GM18870 (cell line): Measurements from ENCODE around the gene CEP72.
"Not testable (repeated sequence)": the region's sequence is repeated elsewhere in the genome, so short reads cannot be mapped to it uniquely, and the experiment has no call there.

Source experiments
- ATAC-seq: cut with Tn5 transposase; IDR thresholded peaks from one replicate; pipeline ENCODE4 v1.9.1; 2021; ENCODE audit warnings: moderate library complexity; ENCODE audit not compliant: unreplicated experiment

CEP72 gene, protein sequence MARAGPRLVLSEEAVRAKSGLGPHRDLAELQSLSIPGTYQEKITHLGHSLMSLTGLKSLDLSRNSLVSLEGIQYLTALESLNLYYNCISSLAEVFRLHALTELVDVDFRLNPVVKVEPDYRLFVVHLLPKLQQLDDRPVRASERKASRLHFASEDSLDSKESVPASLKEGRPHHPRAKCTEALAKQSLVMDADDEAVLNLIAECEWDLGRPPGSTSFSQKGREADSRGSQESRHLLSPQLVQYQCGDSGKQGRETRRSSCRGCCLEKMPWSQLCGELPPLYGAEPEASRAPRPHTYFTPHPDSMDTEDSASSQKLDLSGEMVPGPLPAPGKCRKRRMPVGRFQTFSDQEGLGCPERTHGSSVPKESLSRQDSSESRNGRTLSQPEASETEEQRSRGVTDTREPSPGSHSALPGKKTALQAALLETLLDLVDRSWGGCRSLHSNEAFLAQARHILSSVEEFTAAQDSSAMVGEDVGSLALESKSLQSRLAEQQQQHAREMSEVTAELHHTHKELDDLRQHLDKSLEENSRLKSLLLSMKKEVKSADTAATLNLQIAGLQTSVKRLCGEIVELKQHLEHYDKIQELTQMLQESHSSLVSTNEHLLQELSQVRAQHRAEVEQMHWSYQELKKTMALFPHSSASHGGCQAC

DNA sequence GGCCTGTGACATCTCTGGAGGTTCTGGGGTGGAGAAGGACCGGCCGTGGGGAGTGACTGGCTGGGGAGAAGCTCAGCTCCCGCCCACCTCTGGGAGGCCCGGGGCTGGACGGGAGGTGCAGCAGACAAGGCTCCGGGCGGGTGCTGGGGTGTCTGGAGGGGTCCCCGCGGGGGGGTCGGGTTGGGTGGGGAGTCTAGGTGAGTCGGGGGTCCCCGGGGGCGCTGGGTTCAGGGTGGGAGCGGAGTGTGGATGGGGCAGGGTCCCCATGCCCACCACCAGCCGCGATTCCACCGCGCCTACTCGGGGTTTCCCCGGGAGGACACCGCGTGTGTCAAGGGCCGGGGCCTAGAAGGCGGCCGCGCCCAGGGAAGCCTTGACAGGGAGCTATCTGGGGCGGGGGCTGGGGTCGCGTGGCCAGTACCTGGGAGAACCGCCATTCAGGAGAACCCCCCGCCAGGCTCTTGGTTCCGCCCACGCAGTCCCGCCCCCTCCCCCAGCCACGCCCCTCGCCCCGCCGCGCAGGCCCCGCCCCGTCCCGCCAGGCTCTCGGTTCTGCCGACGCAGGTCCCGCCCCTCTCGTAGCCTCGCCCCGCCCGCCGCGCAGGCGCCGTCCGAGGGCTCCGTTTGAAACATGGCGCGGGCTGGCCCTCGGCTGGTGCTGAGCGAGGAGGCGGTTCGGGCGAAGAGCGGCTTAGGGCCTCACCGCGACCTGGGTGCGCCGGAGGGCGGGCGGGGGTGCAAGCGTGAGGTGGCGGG is at the start of gene CEP72:
TSS of gene CEP72 (plus strand) at position 610 of the 756 bp plus-strand sequence. CDS start at position 632, 22 bp downstream.
- no peak for ATAC-seq

DNA sequence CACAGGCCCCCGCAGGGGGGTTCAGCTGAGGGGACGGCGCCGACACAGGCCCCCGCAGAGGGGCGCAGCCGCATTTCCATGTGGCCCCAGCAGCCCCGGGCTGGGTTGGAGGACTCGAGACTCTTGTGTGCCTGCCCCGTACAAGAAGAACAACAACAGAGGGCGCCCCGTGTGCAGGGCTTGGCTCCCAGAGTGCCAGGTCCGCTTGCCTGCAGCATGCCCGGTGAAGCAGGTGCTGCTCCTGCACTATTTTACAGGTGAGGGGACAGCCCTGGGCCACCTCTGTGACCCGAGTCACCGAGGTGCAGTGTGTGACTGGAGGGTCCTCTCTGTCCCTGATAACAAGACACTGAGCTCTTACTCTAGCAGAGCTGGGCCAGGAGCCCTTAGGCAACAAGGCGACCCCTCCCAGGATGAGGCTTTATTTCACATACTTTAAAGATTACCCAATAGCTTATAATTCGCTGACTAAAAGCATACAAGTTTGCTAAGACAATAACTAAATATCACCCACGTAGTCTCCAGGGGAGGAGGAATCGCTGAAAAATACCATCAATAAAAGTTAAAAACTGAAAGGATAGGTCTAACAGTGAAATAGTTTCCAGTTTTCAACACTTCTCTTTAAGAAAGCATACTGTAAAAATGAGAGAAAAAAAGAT is 46.2 kb upstream of the CEP72 start:
- no peak for ATAC-seq

DNA sequence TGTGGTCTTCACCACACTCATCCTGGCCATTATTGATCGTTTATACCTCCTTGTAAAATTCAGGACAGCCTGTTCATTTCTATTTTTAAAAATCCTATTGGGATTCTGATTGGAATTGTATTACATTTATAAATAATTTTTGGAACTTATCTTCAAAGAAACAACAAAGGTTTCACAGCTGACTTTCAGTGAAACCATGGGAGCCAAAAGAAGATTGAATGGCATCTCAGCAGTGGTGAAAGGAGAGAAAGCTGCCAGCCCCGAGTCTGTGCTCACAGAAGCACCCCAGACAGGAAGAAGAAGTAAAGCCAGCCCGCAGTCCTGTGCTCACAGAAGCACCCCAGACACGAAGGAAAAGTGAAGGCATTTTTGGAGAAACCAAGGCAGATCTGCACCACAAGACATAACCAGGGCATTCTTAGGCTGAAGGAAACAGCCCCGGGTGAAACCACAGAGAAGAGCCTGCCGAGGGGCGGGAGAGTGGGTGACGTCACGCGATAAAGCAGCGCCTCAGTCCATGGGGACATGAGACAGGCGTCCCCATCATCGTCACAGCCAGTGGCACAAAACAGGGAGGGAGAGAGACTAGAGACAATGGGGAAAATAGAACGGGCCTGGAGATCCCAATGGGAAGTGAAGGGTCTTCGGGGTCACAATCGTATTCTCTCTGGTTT is 45.4 kb upstream of the CEP72 start:
- no peak for ATAC-seq

DNA sequence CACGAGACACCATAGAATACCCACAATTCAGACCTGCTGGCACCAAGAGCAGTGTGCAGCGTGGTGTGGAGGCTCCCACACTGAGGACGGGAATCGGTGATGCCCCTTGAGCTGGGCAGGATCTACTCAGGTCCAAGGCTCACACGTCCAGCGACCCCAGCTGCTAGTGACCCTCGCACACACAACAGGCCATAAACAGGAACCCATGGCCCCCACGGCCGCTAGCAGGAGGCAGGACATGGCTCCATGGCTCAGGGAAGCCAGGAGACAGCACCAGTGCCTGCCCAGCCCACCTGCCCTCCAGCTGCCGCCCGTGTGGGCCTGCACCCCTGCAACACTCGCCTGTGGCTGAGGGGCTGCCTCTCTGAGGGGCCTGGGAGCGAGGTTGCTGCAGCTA is 44.5 kb upstream of the CEP72 start:
- ATAC-seq: no peak

DNA sequence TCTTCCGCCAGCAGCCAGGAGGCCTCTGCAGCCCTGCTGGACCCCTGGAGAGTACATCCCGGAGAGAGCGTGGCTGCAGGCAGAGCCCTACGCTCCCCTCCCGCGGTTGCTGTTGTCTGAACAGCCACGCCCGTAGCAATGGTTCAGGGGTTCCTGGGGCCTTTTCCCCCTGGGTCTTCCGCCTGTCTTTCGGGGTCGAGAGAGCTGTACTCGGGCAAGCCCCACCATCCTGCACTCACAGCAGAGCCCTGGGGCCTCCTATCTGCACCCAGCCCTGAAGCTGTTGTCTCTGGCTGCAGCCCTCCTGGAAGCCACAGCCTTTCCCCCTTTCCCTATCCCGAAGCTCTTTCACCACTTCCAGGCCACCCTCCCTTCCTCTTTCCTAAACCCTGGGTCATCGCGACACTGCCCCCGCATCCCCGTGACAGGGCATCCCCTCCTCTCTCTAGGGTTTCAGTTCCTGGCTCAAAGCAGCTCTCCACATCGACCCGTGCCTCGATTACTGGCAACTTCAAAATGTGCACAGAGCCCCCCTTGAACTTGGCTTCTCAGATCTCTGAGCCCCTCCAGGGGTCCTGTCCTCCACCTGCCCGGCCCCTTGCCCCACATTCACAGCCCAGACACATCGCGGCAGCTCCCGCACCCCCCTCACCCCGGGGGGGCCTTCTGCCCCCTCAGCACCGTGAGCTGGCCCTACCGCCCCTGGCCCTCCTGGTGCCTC is 43.9 kb upstream of the CEP72 start:
- ATAC-seq: no peak

DNA sequence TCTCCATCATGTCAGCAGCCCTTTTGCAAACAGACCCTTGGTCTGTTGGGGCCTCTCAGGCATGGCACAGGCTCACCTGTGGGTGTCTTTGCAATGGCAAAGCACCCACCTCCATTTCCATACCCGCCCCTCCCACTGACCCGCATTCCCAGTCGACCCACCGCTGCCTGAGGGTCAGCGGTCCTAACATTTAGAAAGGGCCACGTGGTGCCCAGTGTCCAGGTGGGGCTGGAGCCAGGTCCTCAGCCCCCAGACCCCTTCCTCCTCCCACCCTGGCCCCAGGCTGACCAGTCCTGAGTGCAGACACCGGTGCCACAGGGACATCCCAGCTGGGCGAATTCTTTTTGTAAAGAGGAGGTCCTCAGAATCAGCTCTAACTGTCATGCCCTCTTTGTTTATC is 43.3 kb upstream of the CEP72 start:
- no peak for ATAC-seq

DNA sequence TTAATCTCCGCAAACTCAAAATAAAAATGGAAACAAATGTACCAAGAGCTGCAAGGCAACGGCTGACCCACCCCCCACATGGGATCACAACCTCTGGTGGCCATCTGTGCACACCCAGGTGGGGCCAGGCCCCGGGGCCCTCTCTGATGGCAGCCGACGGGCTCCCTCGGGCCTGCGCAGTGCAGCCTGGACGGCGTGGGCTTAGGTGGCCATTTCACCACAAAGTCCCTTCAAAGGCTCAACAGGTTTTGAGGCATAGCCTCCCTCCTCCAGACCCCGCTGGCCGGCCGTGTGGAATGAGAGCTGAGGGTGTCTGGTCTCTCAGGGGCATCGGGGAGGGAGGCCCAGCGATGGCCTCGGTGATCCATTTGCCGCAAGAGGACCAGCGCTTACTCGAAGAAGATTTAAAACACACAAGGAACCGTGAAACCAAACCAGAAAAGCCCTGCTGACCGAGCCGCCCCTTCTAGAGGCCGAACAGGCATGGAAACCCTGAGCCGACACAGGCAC is 42.7 kb upstream of the CEP72 start:
- no peak for ATAC-seq

DNA sequence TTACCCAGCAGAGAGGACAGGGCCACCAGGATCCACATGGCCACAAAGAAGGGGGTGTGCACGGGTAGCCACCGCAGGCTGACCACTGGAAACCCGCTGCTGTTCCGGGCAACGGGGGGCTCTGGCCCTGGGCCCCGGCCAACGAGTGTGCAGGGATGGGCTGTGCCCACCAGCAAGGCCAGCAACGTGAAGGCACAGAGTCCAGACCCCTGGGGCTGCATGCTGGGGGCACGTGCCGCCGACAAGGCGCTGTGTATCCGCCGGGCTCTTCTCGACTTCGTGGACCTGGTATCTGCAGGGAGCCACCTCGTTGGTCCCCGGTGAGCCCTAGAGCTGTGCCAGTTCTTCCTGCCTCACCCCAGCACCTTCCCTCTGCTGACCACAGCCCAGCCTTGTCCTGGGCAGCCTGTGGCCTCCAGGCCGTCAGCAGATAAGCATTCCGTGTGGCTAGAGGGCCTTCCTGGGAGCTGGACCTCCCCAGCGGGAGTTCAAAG is 42.2 kb upstream of the CEP72 start:
- no peak for ATAC-seq

DNA sequence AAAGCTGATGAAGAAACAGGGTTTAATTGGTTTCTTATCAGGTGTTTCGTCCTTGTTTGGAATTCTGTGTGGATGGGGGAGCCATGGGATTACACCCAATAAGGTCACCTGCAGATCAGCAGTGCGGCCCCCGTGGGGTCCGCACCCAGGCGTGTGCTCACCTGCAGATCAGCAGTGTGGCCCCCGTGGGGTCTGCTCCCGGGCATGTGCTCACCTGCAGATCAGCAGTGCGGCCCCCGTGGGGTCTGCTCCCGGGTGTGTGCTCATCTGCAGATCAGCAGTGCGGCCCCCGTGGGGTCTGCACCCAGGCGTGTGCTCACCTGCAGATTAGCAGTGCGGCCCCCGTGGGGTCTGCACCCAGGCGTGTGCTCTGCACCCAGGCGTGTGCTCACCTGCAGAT is 41.7 kb upstream of the CEP72 start:
- ATAC-seq: no peak

DNA sequence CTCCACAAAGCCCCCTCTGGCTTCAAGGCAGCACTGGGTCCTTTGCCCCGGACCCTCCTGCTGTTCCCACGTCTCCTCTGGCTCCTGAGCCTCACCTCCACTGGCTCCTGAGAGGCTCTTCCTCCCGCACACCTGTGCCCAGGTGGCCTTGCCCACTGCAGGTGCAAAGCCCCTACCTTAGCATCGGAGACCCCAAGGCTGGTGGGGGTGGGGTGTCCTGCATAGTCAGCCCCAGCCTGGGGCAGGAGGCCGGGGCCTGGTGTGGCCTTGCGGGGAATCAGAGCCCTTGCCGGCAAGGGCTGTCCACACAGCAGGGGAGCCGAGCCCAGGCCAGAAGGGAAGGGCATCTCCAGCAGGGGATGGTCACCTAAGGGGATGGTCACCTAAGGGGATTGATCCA is 41.3 kb upstream of the CEP72 start:
- no peak for ATAC-seq

DNA sequence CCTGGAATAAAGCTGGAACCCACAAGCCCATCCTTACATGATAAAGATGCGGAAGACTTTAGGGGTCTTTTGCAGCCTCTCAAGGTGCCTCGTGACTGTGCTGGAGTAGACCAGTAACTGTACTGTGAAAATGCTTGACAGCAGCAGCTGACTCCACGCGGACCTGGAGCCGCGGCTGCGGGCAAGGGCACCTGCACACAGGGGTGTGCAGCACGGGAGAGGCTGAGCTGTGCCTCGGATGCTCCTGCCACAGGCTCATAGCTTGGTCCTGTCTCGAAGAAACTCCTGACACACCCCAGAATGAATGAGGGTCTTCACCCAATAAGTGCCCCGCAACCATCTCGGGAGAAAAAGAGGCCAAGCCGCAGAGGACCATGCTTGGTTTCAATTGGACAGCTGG is 40.3 kb upstream of the CEP72 start:
- no peak for ATAC-seq

DNA sequence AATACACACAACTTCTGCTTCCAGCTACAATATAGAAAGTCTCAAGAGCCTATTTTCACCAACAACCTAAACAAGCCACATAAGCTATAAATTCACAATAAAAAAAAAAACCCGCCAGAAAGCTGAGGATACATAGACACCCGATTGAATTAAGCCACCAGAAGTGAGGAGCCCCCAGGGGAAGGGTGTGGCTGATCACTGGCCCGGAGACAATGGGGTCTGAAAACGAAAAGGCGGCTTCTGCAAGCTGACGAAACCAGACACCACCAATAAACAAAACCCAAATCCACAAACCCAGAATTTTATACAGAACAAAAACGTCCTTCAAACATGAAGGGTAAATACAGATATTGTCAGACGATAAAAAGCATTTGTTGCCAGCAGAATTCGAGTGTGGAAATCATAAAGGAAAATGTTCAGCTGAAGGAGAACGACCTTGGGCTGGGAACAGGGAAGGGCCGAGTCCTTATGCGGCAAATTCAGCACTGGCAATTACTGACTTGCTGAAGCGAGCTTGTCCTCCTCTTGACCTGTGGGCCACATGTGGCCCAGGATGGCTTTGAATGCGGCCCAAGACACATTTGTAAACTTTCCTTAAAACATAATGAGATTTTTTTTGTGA is 39.6 kb upstream of the CEP72 start:
- ATAC-seq: no peak

DNA sequence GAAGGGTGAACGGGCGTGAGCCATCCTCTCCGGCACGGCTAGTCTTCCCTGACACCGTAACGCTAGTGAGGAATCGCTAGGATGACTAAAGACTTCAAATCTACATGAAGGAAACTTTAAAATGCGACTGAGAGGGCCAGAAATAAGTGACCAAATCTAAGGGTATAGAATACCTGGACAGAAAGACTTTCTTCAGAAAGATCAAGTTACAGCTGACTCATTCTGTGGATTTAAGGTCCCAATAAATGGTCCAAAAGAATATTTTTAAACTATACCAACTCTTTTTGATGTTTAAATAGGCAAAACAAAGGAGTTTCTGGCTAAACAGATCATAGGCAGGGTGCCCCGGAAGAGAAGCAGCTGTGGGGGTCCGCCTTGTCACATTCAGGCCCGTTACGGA is 38.9 kb upstream of the CEP72 start:
- ATAC-seq: no peak

DNA sequence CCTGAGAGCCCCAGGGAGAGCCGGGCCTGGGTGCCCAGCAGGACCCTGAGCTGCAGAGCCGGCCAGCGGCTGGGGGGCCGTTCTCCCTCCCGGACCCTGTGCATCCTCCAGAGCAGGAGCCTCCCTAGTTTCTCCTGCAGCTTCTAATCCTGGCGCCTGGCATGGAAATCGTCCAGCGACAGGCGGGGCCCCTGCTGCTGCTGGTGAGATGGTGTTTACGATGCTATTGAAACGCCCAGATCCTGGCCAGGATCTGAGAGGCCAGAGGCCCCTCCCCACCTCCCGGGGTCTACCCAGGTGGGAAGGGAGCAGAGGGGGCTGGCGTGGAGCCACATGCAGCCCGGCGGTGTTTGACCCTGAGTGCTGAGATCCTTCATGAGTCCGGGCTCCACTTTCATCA is 38.2 kb upstream of the CEP72 start:
- no peak for ATAC-seq

DNA sequence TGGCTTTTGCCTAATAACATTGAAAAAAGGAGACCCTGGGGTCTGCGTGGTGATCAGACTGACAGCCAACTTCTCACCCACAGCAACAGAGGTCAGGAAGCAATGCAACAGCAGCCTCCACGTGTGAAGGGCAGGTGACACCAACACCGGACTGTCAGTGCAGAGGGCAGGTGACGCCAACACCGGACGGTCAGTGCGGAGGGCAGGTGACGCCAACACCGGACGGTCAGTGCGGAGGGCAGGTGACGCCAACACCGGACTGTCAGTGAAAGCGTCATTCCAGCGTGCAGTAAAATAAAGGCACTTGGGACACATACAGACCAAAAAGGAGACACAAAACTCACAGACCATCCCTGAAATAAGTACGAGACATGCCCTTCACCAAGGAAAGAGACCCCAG is 37.2 kb upstream of the CEP72 start:
- no peak for ATAC-seq

DNA sequence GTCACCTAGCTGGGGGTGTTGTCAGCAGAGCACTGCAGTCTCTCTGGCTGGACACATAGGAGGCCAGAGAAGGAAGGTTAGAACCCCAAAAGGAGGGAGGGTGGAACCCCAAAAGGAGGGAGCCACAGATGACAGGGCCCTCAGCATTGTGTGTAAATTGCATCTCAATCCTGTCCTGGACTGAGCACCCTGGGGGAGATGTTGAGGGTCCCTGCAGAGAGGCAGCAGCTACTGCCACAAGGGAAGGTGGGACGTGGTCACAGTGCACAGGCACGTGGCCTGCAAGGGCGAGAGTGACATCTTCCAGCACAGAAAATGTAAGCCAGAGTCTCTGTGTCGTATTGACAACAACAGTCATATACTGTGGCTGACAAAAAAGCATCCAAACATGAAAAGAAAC is 36.5 kb upstream of the CEP72 start:
- no peak for ATAC-seq

DNA sequence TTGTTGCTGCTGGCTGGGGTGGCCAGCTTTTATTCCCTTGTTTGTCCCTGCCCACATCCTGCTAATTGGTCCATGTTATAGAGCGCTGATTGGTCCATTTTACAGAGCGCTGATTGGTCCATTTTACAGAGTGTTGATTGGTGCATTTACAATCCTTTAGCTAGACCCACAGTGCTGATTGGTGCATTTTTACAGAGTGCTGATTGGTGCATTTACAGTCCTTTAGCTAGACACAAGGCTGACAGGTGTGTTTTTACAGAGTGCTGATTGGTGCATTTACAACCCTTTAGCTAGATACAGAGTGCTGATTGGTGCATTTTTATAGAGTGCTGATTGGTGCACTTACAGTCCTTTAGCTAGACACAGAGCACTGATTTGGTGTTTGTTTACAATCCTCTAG is 34.9 kb upstream of the CEP72 start:
- not testable (repeated sequence) for ATAC-seq

DNA sequence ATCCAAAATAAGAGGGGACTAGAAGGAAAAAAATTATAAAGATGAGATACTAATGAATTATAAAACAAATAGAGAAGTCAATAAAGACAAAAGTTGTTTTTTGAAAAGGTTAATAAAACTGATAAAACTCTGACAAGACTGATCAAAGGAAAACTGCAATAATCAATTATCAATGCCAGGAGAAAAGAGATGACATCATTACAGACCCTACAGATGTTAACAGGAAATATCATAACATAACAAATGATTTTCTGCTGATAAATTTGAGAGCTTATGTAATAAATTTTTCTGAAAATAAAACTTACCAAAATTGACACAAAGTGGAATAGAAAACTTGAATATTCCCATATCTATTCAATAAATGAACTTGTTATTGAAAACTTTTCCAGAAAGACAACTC is 34.3 kb upstream of the CEP72 start:
- no peak for ATAC-seq

DNA sequence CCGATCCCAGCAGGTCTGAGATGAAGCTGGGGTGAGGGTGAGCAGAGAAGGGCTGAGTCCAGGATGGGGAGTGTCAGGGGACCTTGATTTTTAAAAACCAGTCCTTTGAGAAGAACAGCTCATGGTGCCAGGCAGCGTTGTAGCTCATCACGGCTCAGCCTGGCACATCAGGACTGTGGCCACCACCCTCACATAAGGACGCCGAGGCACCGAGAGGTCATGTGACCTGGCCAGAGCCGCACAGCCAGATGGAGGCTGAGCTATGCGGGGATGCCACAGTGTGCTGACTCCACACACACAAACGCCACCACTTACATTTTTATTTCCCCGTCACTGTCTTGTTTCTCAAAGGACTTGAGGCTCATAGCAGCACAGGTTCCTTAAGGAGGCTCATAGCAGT is 32.9 kb upstream of the CEP72 start:
- no peak for ATAC-seq
